SK-N-SH (cell line): Measurements from ENCODE around the gene CRB3.

Experiments
- CHD2 ChIP-seq: fragments of 150-350 bp; IDR thresholded peaks from 2 replicates; pipeline ENCODE4 v1.6.1; 2018; ENCODE audit warnings: low read length; ENCODE audit not compliant: partially characterized antibody
- CTCF ChIP-seq: fragments of 200-600 bp; sonication (generic); IDR thresholded peaks from 2 replicates; pipeline ENCODE4 v1.6.1; 2017; ENCODE audit warnings: antibody characterized with exemption, mild to moderate bottlenecking, moderate library complexity
- EP300 ChIP-seq, 2 experiments: IDR thresholded peaks; 2 replicates each; pipeline versions ENCODE4 v1.4.0 to v1.6.1; 2012; ENCODE audit warnings: borderline replicate concordance in 1 of 2, low read depth in 1 of 2, low read length in 1 of 2
- IRF3 ChIP-seq: fragments of 150-350 bp; IDR thresholded peaks from 2 replicates; pipeline ENCODE4 v1.6.1; 2016; ENCODE audit warnings: mild to moderate bottlenecking, low read depth, low read length
- NFIC ChIP-seq: IDR thresholded peaks from 2 replicates; pipeline ENCODE4 v1.4.0; 2012; ENCODE audit warnings: borderline replicate concordance
- NRF1 ChIP-seq: IDR thresholded peaks from 2 replicates; pipeline ENCODE4 v1.6.1; 2012; ENCODE audit warnings: low read depth, mild to moderate bottlenecking, low read length
- POLR2AphosphoS5 ChIP-seq: IDR thresholded peaks from 2 replicates; pipeline ENCODE4 v1.6.1; 2012; ENCODE audit warnings: low read depth, low read length
- RAD21 ChIP-seq: IDR thresholded peaks from 2 replicates; pipeline ENCODE4 v1.6.1; 2012; ENCODE audit warnings: mild to moderate bottlenecking, low read length
- RCOR1 ChIP-seq: fragments of 150-350 bp; IDR thresholded peaks from 2 replicates; pipeline ENCODE4 v1.6.1; 2017; ENCODE audit warnings: antibody characterized with exemption, low read length
- SMC3 ChIP-seq: IDR thresholded peaks from 2 replicates; pipeline ENCODE4 v1.6.1; 2012; ENCODE audit warnings: low read depth, low read length, improper control_type of control experiment
- TEAD4 ChIP-seq: IDR thresholded peaks from 2 replicates; pipeline ENCODE4 v1.4.0; 2012; ENCODE audit warnings: mild to moderate bottlenecking, borderline replicate concordance; ENCODE audit not compliant: insufficient read depth
- USF1 ChIP-seq: IDR thresholded peaks from 2 replicates; pipeline ENCODE4 v1.4.0; 2012; ENCODE audit warnings: low read depth, borderline replicate concordance
- YY1 ChIP-seq: IDR thresholded peaks from 2 replicates; pipeline ENCODE4 v1.4.0; 2012; ENCODE audit warnings: low read depth, mild to moderate bottlenecking
- ZBTB33 ChIP-seq: IDR thresholded peaks from 2 replicates; pipeline ENCODE4 v1.4.0; 2012; ENCODE audit warnings: low read depth, borderline replicate concordance

- no peak for TF ChIP-seq CTCF
- no peak for TF ChIP-seq POLR2AphosphoS5
- no peak for TF ChIP-seq RCOR1
- TF ChIP-seq ZBTB33: no peak
- no peak for TF ChIP-seq EP300 (IDR thresholded peaks at IDR 0.05; ENCODE audit: borderline replicate concordance in 1 of 2, low read depth in 1 of 2, low read length in 1 of 2)
- TF ChIP-seq NFIC: no peak
- no peak for TF ChIP-seq NRF1
- TF ChIP-seq SMC3: no peak
- no peak for TF ChIP-seq IRF3
- no peak for TF ChIP-seq TEAD4
- TF ChIP-seq RAD21: no peak
- no peak for TF ChIP-seq YY1
- no peak for TF ChIP-seq USF1
- no peak for TF ChIP-seq CHD2
These were observed 27.9 kb downstream of the CRB3 start for GRCh38 chr19:6491802-6492592.
